A549 (cell line): Measurements from ENCODE around the gene MAP3K12. TPM values are rescaled to one million over a fixed set of nuclear protein-coding genes. Genes with fewer than 3 reads are reported as not detected.
A peak's percentile ranks its signal among the peaks of the same experiment; 100 is the strongest.

Experiments
- ATAC-seq, 2 experiments: fragments of 200-7000 bp in 1 of 2; fragments of >200 bp in 1 of 2; cut with Nextera tagmentation in 1 of 2; cut with Tn5 transposase in 1 of 2; 3 replicates each; pipeline versions ENCODE4 v1.8.0 to v1.9.1; 2018 to 2020; ENCODE audit warnings: mild to moderate bottlenecking in 1 of 2, moderate library complexity in 1 of 2
- CTCF ChIA-PET: fragments of 300-600 bp; sonication (Branson Sonifier 250); formaldehyde crosslinking; extraction: SDS; loops from one replicate; lab custom pipeline; 2021; ENCODE audit warnings: antibody characterized with exemption, inconsistent platforms; lab: Yijun Ruan, JAX
- POLR2A ChIA-PET: fragments of 350-600 bp; formaldehyde crosslinking; extraction: SDS; loops from one replicate; lab custom pipeline; 2021; ENCODE audit warnings: antibody characterized with exemption, inconsistent platforms; lab: Yijun Ruan, JAX
- DNase-seq, 2 experiments: peaks; one replicate each; pipeline versions ENCODE4 v3.0.0 to v3.0.0-alpha.2; 2011 to 2016; ENCODE audit warnings: low read depth in 1 of 2, low spot score in 1 of 2
- FAIRE-seq: peaks from 2 replicates; lab custom pipeline; 2011; peaks lifted over from hg19 to GRCh38; lab: Jason Lieb, UNC
- H3K27ac ChIP-seq, 2 experiments: fragments of >200 bp; sonication (Bioruptor Twin); formaldehyde crosslinking; 3 replicates each; pipeline ENCODE4 v1.5.1; 2016 to 2017
- H3K4me1 ChIP-seq: fragments of >200 bp; sonication (Bioruptor Twin); formaldehyde crosslinking; 3 replicates; pipeline ENCODE4 v1.6.1; 2016
- H3K4me2 ChIP-seq: fragments of >200 bp; sonication (Bioruptor Twin); formaldehyde crosslinking; 3 replicates; pipeline ENCODE4 v1.6.1; 2016
- H3K4me3 ChIP-seq: fragments of >200 bp; sonication (Bioruptor Twin); formaldehyde crosslinking; 3 replicates; pipeline ENCODE4 v1.5.1; 2016
- H3K9me3 ChIP-seq: fragments of >200 bp; sonication (Bioruptor Twin); formaldehyde crosslinking; 3 replicates; pipeline ENCODE4 v1.6.1; 2016
- BHLHE40 ChIP-seq: IDR thresholded peaks from 2 replicates; pipeline ENCODE4 v1.6.1; 2012; ENCODE audit warnings: low read depth, low read length, inconsistent platforms
- CEBPB ChIP-seq, 2 experiments: fragments of >200 bp in 1 of 2; sonication (Bioruptor Twin) in 1 of 2; formaldehyde crosslinking in 1 of 2; IDR thresholded peaks; 2 replicates each; pipeline ENCODE4 v1.6.1; 2012 to 2016
- EHMT2 ChIP-seq: fragments of 200-600 bp; sonication (generic); IDR thresholded peaks from 2 replicates; pipeline ENCODE4 v1.6.1; 2016; ENCODE audit warnings: antibody characterized with exemption, low read depth, mild to moderate bottlenecking, moderate library complexity
- FOSB ChIP-seq: fragments of 250-450 bp; sonication (Bioruptor Pico); IDR thresholded peaks from 2 replicates; pipeline ENCODE4 v1.5.0; 2020; ENCODE audit warnings: mild to moderate bottlenecking, moderate library complexity
- FOXS1 ChIP-seq: fragments of 250-450 bp; sonication (Bioruptor Pico); IDR thresholded peaks from 2 replicates; pipeline ENCODE4 v1.5.0; 2020; ENCODE audit warnings: mild to moderate bottlenecking, moderate library complexity
- GATA3 ChIP-seq: IDR thresholded peaks from 2 replicates; pipeline ENCODE4 v1.6.1; 2012; ENCODE audit warnings: borderline replicate concordance
- HDAC2 ChIP-seq: fragments of 200-600 bp; sonication (generic); IDR thresholded peaks from 2 replicates; pipeline ENCODE4 v1.6.1; 2016
- HEYL ChIP-seq: fragments of 250-450 bp; sonication (Bioruptor Pico); IDR thresholded peaks from 2 replicates; pipeline ENCODE4 v1.8.0; 2021; ENCODE audit warnings: mild to moderate bottlenecking, moderate library complexity
- HOXB5 ChIP-seq: fragments of 250-450 bp; sonication (Bioruptor Pico); IDR thresholded peaks from 2 replicates; pipeline ENCODE4 v1.5.0; 2020; ENCODE audit warnings: mild to moderate bottlenecking, moderate library complexity
- JUN ChIP-seq, 2 experiments: fragments of >200 bp; sonication (Bioruptor Twin); formaldehyde crosslinking; IDR thresholded peaks; 2 replicates in 1 of 2; 3 replicates in 1 of 2; pipeline ENCODE4 v1.6.1; 2016 to 2017
- KDM1A ChIP-seq: fragments of 200-600 bp; sonication (generic); IDR thresholded peaks from 2 replicates; pipeline ENCODE4 v1.6.1; 2016; ENCODE audit warnings: low read depth, mild to moderate bottlenecking
- MAFK ChIP-seq: fragments of 450-650 bp; IDR thresholded peaks from 2 replicates; pipeline ENCODE4 v1.6.1; 2014; ENCODE audit not compliant: partially characterized antibody
- MYC ChIP-seq: IDR thresholded peaks from 2 replicates; pipeline ENCODE4 v1.6.1; 2012; ENCODE audit warnings: mild to moderate bottlenecking, inconsistent platforms, low read length, improper control_type of control experiment, borderline replicate concordance
- RAD21 ChIP-seq, 2 experiments: fragments of >200 bp in 1 of 2; sonication (Bioruptor Twin) in 1 of 2; formaldehyde crosslinking in 1 of 2; IDR thresholded peaks in 1 of 2; conservative IDR thresholded peaks in 1 of 2; 2 replicates in 1 of 2; 3 replicates in 1 of 2; pipeline ENCODE4 v1.6.1; 2012 to 2018; ENCODE audit warnings: inconsistent platforms in 1 of 2
- RARB ChIP-seq: fragments of 250-450 bp; sonication (Bioruptor Pico); IDR thresholded peaks from 2 replicates; pipeline ENCODE4 v1.8.0; 2021; ENCODE audit warnings: mild to moderate bottlenecking, moderate library complexity
- RFX5 ChIP-seq: fragments of 450-650 bp; IDR thresholded peaks from 2 replicates; pipeline ENCODE4 v1.7.1; 2014; ENCODE audit warnings: antibody characterized with exemption, mild to moderate bottlenecking, moderate library complexity
- RNF2 ChIP-seq: fragments of 200-600 bp; sonication (generic); IDR thresholded peaks from 2 replicates; pipeline ENCODE4 v1.6.1; 2016; ENCODE audit warnings: low read depth, mild to moderate bottlenecking, antibody characterized with exemption, moderate library complexity, borderline replicate concordance
- SMC3 ChIP-seq: fragments of >200 bp; sonication (Bioruptor Twin); formaldehyde crosslinking; IDR thresholded peaks from 3 replicates; pipeline ENCODE4 v1.6.1; 2018; ENCODE audit warnings: inconsistent platforms
- SREBF2 ChIP-seq: fragments of 450-650 bp; IDR thresholded peaks from 2 replicates; pipeline ENCODE4 v1.6.1; 2014; ENCODE audit warnings: mild to moderate bottlenecking, moderate library complexity
- TFCP2L1 ChIP-seq: fragments of 250-450 bp; sonication (Bioruptor Pico); IDR thresholded peaks from 2 replicates; pipeline ENCODE4 v1.5.0; 2021; ENCODE audit warnings: mild to moderate bottlenecking
- TP53 ChIP-seq: fragments of 250-450 bp; sonication (Bioruptor Pico); IDR thresholded peaks from 2 replicates; pipeline ENCODE4 v1.5.0; 2021; ENCODE audit warnings: mild to moderate bottlenecking, moderate library complexity
- ZFP36 ChIP-seq: fragments of 450-650 bp; IDR thresholded peaks from 2 replicates; pipeline ENCODE4 v1.6.1; 2014; ENCODE audit warnings: borderline replicate concordance; ENCODE audit not compliant: partially characterized antibody
- WGBS: methylation state at CpG from one replicate; pipeline ENCODE4 v1.1.6; 2017; ENCODE audit errors: missing lambda C conversion rate; 5-methylcytosine and 5-hydroxymethylcytosine counted together
- polyA plus RNA-seq, 4 experiments: library from polyadenylated mRNA; depleted of rRNA in 3 of 4; stranded (reverse); fragments of >200 nt; fragmentation: RNase III in 1 of 4; extraction: RNeasy Plus Mini Kit Qiagen cat#74134 plus additional on column Dnase treatment in 1 of 4; gene quantifications; 2 replicates in 3 of 4; 3 replicates in 1 of 4; pipeline ENCODE4 v1.2.3, GENCODE V29; 2011 to 2017
- TF ChIP-seq, protein P1 (sequence below): fragments of 450-650 bp; IDR thresholded peaks from 2 replicates; pipeline ENCODE4 v1.6.1; 2014; ENCODE audit warnings: antibody characterized with exemption
- TF ChIP-seq, protein P2 (sequence below): IDR thresholded peaks from 2 replicates; pipeline ENCODE4 v1.6.1; 2012
- TF ChIP-seq, protein P3 (sequence below): IDR thresholded peaks from 2 replicates; pipeline ENCODE4 v1.6.1; 2012; ENCODE audit warnings: low read depth, borderline replicate concordance
- TF ChIP-seq, protein P4 (sequence below): IDR thresholded peaks from 2 replicates; pipeline ENCODE4 v1.6.1; 2012
- TF ChIP-seq, protein P5 (sequence below): fragments of >200 bp; sonication (Bioruptor Twin); formaldehyde crosslinking; IDR thresholded peaks from 3 replicates; pipeline ENCODE4 v1.5.1; 2016
- TF ChIP-seq, protein P6 (sequence below): fragments of 150-350 bp; IDR thresholded peaks from 2 replicates; pipeline ENCODE4 v1.6.1; 2014; ENCODE audit warnings: low read depth, mild to moderate bottlenecking, low read length
- TF ChIP-seq, protein P7 (sequence below): fragments of >200 bp; sonication (Bioruptor Twin); formaldehyde crosslinking; IDR thresholded peaks from 3 replicates; pipeline ENCODE4 v1.6.1; 2016

The MAP3K12 gene
- polyA plus RNA-seq, 2 of the 4 experiments (the other 2 are of a cell fraction), result 18.7 to 21.9 TPM

DNA sequence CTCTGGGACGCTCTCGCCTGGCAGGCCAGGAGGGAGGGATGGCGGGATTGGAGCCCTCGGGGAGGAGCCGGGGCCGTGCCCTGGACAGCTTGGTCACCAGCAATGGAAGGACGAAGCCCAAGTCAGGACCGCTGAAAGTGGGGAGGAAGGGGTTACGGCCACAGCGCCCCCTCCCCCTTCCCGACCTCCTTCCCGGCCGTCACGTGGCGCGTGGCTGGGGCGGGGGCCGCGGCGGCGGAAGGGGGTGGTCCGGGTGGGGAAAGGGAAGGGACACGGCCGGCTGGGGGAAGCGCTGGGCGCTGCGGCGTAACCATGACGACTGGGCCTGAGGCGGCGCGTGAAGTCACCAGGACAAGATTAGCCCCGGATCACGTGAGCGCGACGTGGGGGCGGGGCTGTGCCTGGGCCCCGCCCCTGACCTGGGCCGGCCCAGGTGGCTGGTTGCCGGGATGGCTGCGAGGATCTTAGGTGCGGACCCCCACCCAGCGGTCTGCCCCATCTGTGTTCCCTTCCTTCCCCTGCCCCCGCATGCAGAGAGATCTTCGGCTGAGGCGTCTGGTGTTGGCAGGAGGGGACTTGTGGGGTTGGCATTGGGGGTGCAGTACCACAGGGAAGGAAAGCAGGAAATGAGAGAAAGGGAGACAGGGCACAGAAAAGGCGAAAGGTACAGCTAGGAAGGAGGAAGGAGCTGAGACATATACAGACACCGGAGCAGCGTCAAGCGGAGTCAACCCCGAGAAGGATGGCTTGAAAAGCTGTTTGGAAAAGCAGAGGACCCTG, 6.2 kb downstream of the MAP3K12 start (continued):
- TF ChIP-seq, protein P1, sequence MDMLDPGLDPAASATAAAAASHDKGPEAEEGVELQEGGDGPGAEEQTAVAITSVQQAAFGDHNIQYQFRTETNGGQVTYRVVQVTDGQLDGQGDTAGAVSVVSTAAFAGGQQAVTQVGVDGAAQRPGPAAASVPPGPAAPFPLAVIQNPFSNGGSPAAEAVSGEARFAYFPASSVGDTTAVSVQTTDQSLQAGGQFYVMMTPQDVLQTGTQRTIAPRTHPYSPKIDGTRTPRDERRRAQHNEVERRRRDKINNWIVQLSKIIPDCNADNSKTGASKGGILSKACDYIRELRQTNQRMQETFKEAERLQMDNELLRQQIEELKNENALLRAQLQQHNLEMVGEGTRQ, result peak; percentile 94
- TF ChIP-seq RAD21 (conservative IDR thresholded peaks at IDR 0.05 in 1 of 2, IDR thresholded peaks at IDR 0.05 in 1 of 2) (no peak; a peak in 1 of 5 replicates), RFX5 (no peak), RNF2 (no peak), EHMT2 (no peak), RARB (CRISPR knock-in tag) (no peak), BHLHE40 (peak; percentile 72), HEYL (CRISPR knock-in tag) (no peak), HOXB5 (CRISPR knock-in tag) (no peak)
- TF ChIP-seq, protein P2, sequence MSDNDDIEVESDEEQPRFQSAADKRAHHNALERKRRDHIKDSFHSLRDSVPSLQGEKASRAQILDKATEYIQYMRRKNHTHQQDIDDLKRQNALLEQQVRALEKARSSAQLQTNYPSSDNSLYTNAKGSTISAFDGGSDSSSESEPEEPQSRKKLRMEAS, result peak; percentile 70
- TF ChIP-seq, protein P3, sequence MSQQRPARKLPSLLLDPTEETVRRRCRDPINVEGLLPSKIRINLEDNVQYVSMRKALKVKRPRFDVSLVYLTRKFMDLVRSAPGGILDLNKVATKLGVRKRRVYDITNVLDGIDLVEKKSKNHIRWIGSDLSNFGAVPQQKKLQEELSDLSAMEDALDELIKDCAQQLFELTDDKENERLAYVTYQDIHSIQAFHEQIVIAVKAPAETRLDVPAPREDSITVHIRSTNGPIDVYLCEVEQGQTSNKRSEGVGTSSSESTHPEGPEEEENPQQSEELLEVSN, result no peak; the same call in 1 of the 2 replicates
- TF ChIP-seq, protein P4, sequence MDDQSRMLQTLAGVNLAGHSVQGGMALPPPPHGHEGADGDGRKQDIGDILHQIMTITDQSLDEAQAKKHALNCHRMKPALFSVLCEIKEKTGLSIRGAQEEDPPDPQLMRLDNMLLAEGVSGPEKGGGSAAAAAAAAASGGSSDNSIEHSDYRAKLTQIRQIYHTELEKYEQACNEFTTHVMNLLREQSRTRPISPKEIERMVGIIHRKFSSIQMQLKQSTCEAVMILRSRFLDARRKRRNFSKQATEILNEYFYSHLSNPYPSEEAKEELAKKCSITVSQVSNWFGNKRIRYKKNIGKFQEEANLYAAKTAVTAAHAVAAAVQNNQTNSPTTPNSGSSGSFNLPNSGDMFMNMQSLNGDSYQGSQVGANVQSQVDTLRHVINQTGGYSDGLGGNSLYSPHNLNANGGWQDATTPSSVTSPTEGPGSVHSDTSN, result peak; percentile 23; the same call in 1 of the 2 replicates

DNA sequence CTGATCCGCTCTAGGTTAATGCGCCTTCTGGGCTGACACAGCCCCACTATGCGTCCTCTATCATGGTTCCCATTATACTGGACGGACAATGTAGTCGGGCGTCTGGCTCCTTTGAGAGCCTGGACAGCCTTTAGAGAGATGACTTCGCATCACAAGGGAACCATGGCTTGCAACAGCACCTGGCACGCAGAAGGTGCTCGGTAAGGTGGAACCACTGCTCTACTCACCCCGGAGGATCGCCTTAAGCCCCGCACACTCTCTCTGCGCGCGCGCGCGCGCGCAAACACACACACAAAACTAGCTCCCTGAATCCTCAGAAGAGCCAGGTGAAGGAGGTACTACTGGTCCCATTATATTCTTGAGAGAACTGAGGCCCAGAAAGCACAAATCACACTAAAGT, 7.1 kb downstream of the MAP3K12 start:
- peak overlapping the region; percentile 60 for H3K4me3 ChIP-seq
- WGBS, result 95% methylated on average over 20 of the region's 20 CpGs
- CTCF ChIA-PET, result interaction anchor here (0.8 to 2.7 kb wide), 7 partner anchors 15 to 140 kb away, joined by 3 to 13 read pairs (median 3); no protein-coding TSS in a partner anchor
- H3K27ac ChIP-seq, result peak overlapping the region; percentile 89 to 91
- DNase-seq (no peak), FAIRE-seq (no peak), ATAC-seq (no peak)
- no peaks in the 10 kb centered on the region for H3K9me3 ChIP-seq
- POLR2A ChIA-PET, result interaction anchor here (0.6 to 3.4 kb wide), 3 partner anchors 8 to 17 kb away, joined by 3 to 21 read pairs (median 19); partner anchors contain the start of gene TARBP2
- peaks cover 43% of the 10 kb centered on the region for H3K4me1 ChIP-seq
- no peak for TF ChIP-seq TFCP2L1 (CRISPR knock-in tag)
- TF ChIP-seq MYC, result no peak
- no peak for TF ChIP-seq JUN (IDR thresholded peaks at IDR 0.05)
- no peak for TF ChIP-seq KDM1A
- TF ChIP-seq, protein P4, result no peak
- TF ChIP-seq, protein P5, sequence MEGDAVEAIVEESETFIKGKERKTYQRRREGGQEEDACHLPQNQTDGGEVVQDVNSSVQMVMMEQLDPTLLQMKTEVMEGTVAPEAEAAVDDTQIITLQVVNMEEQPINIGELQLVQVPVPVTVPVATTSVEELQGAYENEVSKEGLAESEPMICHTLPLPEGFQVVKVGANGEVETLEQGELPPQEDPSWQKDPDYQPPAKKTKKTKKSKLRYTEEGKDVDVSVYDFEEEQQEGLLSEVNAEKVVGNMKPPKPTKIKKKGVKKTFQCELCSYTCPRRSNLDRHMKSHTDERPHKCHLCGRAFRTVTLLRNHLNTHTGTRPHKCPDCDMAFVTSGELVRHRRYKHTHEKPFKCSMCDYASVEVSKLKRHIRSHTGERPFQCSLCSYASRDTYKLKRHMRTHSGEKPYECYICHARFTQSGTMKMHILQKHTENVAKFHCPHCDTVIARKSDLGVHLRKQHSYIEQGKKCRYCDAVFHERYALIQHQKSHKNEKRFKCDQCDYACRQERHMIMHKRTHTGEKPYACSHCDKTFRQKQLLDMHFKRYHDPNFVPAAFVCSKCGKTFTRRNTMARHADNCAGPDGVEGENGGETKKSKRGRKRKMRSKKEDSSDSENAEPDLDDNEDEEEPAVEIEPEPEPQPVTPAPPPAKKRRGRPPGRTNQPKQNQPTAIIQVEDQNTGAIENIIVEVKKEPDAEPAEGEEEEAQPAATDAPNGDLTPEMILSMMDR, result no peak
- TF ChIP-seq FOXS1 (CRISPR knock-in tag), result no peak
- TF ChIP-seq, protein P6, sequence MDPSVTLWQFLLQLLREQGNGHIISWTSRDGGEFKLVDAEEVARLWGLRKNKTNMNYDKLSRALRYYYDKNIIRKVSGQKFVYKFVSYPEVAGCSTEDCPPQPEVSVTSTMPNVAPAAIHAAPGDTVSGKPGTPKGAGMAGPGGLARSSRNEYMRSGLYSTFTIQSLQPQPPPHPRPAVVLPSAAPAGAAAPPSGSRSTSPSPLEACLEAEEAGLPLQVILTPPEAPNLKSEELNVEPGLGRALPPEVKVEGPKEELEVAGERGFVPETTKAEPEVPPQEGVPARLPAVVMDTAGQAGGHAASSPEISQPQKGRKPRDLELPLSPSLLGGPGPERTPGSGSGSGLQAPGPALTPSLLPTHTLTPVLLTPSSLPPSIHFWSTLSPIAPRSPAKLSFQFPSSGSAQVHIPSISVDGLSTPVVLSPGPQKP, result no peak
- no peak for TF ChIP-seq SREBF2
- TF ChIP-seq, protein P3, result no peak
- no peak for TF ChIP-seq HDAC2
- TF ChIP-seq, protein P7, sequence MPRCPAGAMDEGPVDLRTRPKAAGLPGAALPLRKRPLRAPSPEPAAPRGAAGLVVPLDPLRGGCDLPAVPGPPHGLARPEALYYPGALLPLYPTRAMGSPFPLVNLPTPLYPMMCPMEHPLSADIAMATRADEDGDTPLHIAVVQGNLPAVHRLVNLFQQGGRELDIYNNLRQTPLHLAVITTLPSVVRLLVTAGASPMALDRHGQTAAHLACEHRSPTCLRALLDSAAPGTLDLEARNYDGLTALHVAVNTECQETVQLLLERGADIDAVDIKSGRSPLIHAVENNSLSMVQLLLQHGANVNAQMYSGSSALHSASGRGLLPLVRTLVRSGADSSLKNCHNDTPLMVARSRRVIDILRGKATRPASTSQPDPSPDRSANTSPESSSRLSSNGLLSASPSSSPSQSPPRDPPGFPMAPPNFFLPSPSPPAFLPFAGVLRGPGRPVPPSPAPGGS, result no peak
- TF ChIP-seq SMC3, result no peak
- no peak for TF ChIP-seq ZFP36
- TF ChIP-seq GATA3, result no peak
- TF ChIP-seq HEYL (CRISPR knock-in tag), result no peak
- no peak for TF ChIP-seq TP53 (CRISPR knock-in tag)
- TF ChIP-seq CEBPB (IDR thresholded peaks at IDR 0.05), result no peak
- TF ChIP-seq FOSB, result no peak
- no peak for TF ChIP-seq MAFK
- TF ChIP-seq, all 56 proteins: peak for 0
- H3K4me2 ChIP-seq, result peak overlapping the region; percentile 89
